Breast epithelium (tissue), 4 donors: ENCODE measurements around the gene ROMO1. TPM values are rescaled to one million over a fixed set of nuclear protein-coding genes. Genes with fewer than 3 reads are reported as not detected.

Experiments
- DNase-seq, 2 donors: peaks; one replicate each; pipeline ENCODE4 v3.0.0-alpha.2; 2019; ENCODE audit warnings: low spot score in 2 of 2
- H3K27ac ChIP-seq, 2 donors: fragments of 200-600 bp; sonication (generic) in 1 of 2; one replicate each; pipeline ENCODE4 v1.5.1; 2016 to 2019; ENCODE audit warnings: mild to moderate bottlenecking in 1 of 2
- H3K27me3 ChIP-seq, 2 donors: fragments of 200-600 bp; sonication (generic) in 1 of 2; one replicate each; pipeline versions ENCODE4 v1.5.1 to v1.6.0; 2017 to 2019; ENCODE audit warnings: control low read depth in 1 of 2, mild to moderate bottlenecking in 1 of 2
- H3K36me3 ChIP-seq: fragments of 200-600 bp; one replicate; pipeline ENCODE4 v1.5.1; 2019
- H3K4me1 ChIP-seq, 2 donors: fragments of 200-600 bp; sonication (generic); one replicate each; pipeline ENCODE4 v1.5.1; 2016 to 2019; ENCODE audit warnings: control low read depth in 1 of 2
- H3K4me3 ChIP-seq, 3 donors: fragments of 200-600 bp; sonication (generic); 1 replicate in 2 of 3; 2 replicates in 1 of 3; pipeline ENCODE4 v1.5.1; 2016 to 2019; ENCODE audit warnings: mild to moderate bottlenecking in 3 of 3, moderate library complexity in 2 of 3
- H3K9me3 ChIP-seq, 2 donors: fragments of 200-600 bp; sonication (generic) in 1 of 2; one replicate each; pipeline ENCODE4 v1.5.1; 2016 to 2019; ENCODE audit warnings: control low read depth in 1 of 2
- CTCF ChIP-seq, 3 donors: fragments of 450-650 bp; IDR thresholded peaks; one replicate each; pipeline ENCODE4 v1.5.1; 2016 to 2017; ENCODE audit warnings: antibody characterized with exemption in 3 of 3, mild to moderate bottlenecking in 3 of 3, moderate library complexity in 3 of 3
- POLR2A ChIP-seq: fragments of 450-650 bp; IDR thresholded peaks from one replicate; pipeline ENCODE4 v1.6.1; 2016; ENCODE audit warnings: antibody characterized with exemption, mild to moderate bottlenecking, moderate library complexity
- POLR2AphosphoS5 ChIP-seq, 3 donors: sonication (generic); formaldehyde crosslinking; IDR thresholded peaks; one replicate each; pipeline ENCODE4 v1.6.1; 2017; ENCODE audit warnings: antibody characterized with exemption in 3 of 3
- intact Hi-C: fragments of 100-400 bp; cut with DNase I; formaldehyde crosslinking; loops from one replicate; pipeline ENCODE4 v1.15.1; 2023; ENCODE audit warnings: low total_unique reads
- total RNA-seq, 3 donors: library from RNA; depleted of rRNA; stranded (reverse); fragments of >200 nt; gene quantifications; one replicate each; pipeline ENCODE4 v1.1.0, GENCODE V29; 2016

ROMO1 gene
- total RNA-seq, 3 donors from 2014 or later, result 231 to 348 (median 306) TPM

GRCh38 chr20:35653893-35654292, 45.3 kb upstream of the ROMO1 start:
- H3K4me3 ChIP-seq, result no peak overlapping the region
- no peaks in the 10 kb centered on the region for H3K9me3 ChIP-seq
- intact Hi-C loops, result no loop called here
- peaks cover 0 to 8% of the 10 kb centered on the region in 2 donors for H3K4me1 ChIP-seq
- no peak for DNase-seq
- no peak overlapping the region for H3K27ac ChIP-seq
- no peaks in the 10 kb centered on the region for H3K36me3 ChIP-seq
- no peak for TF ChIP-seq CTCF (IDR thresholded peaks at IDR 0.05)
- no peaks in the 10 kb centered on the region for H3K27me3 ChIP-seq

GRCh38 chr20:35654415-35654814, 44.8 kb upstream of the ROMO1 start:
- TF ChIP-seq POLR2AphosphoS5 (IDR thresholded peaks at IDR 0.05) (no peak), CTCF (IDR thresholded peaks at IDR 0.05) (no peak), POLR2A (no peak)

GRCh38 chr20:35657271-35657670, 41.9 kb upstream of the ROMO1 start:
- Histone ChIP-seq H3K9me3 (no peaks in the 10 kb centered on the region), H3K27ac (no peak overlapping the region), H3K4me3 (no peak overlapping the region), H3K4me1 (peaks cover 3 to 18% of the 10 kb centered on the region in 2 donors), H3K36me3 (no peaks in the 10 kb centered on the region), H3K27me3 (no peaks in the 10 kb centered on the region)
- no peak for DNase-seq
- intact Hi-C loops, result no loop called here
- TF ChIP-seq POLR2AphosphoS5 (IDR thresholded peaks at IDR 0.05) (no peak), CTCF (IDR thresholded peaks at IDR 0.05) (no peak), POLR2A (no peak)

More at GRCh38 chr20:35654415-35654814, 44.8 kb upstream of the ROMO1 start:
- Histone ChIP-seq H3K9me3 (no peaks in the 10 kb centered on the region), H3K4me1 (peaks cover 0 to 8% of the 10 kb centered on the region in 2 donors), H3K4me3 (no peak overlapping the region), H3K36me3 (no peaks in the 10 kb centered on the region), H3K27me3 (no peaks in the 10 kb centered on the region), H3K27ac (no peak overlapping the region)
- intact Hi-C loops, result no loop called here
- DNase-seq, result no peak

- Histone ChIP-seq H3K36me3 (no peaks in the 10 kb centered on the region), H3K27ac (peak overlapping the region; percentile 45 to 68), H3K4me3 (peak overlapping the region in 1 of 3 donors; percentile 93), H3K4me1 (peaks cover 3 to 22% of the 10 kb centered on the region in 2 donors), H3K9me3 (no peaks in the 10 kb centered on the region), H3K27me3 (no peaks in the 10 kb centered on the region)
- DNase-seq, result no peak
- TF ChIP-seq POLR2A (no peak), CTCF (IDR thresholded peaks at IDR 0.05) (no peak), POLR2AphosphoS5 (IDR thresholded peaks at IDR 0.05) (no peak)
- intact Hi-C loops, result no loop called here
Measured at GRCh38 chr20:35660122-35660937, 38.9 kb upstream of the ROMO1 start.

- no peak for TF ChIP-seq POLR2A
- TF ChIP-seq CTCF (IDR thresholded peaks at IDR 0.05), result no peak
- no peak for TF ChIP-seq POLR2AphosphoS5 (IDR thresholded peaks at IDR 0.05)
- H3K36me3 ChIP-seq, result no peaks in the 10 kb centered on the region
- DNase-seq, result no peak
- intact Hi-C loops, result no loop called here
- H3K27me3 ChIP-seq, result no peaks in the 10 kb centered on the region
- H3K27ac ChIP-seq, result peak overlapping the region; percentile 45 to 68
- H3K4me1 ChIP-seq, result peaks cover 3 to 22% of the 10 kb centered on the region in 2 donors
- H3K4me3 ChIP-seq, result peak overlapping the region in 1 of 3 donors; percentile 93
- H3K9me3 ChIP-seq, result no peaks in the 10 kb centered on the region
Measured at GRCh38 chr20:35661053-35661452, 38.2 kb upstream of the ROMO1 start.
